ENCODE measurements around the gene SPDYE18.
A peak's percentile ranks its signal among the peaks of the same experiment; 100 is the strongest.
"Not testable (repeated sequence)": the region's sequence is repeated elsewhere in the genome, so short reads cannot be mapped to it uniquely, and the experiment has no call there.

DNA sequence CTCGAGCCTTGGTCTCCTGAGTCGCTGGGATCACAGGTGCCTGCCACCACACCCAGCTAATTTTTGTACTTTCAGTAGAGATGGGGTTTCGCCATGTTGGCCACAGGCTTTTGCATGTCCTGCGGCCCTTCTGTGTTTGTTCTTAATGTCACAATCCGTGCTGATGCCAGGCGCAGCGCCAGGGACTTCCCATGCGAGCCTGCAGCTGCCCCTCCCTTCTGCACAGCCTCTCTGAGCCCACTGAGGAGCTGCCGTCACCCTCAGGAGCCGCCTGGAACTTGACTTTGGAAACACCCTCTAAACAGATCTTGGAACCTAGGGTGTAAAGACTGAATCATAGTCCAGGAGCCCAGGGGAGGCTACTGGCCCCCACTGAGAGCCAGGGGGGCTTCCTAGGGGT is 54.4 kb downstream of the SPDYE18 start:
- peak in 3 of 4 donors; percentile 8 to 58 (median 19) for TF ChIP-seq POLR2AphosphoS5 (IDR thresholded peaks at IDR 0.05)
- TF ChIP-seq CTCF, EP300, POLR2A (IDR thresholded peaks at IDR 0.05): not testable (repeated sequence)

Measured in sigmoid colon (tissue), 4 donors.